Immature natural killer cell (primary cell): ENCODE measurements around the gene CRX. TPM values are rescaled to one million over a fixed set of nuclear protein-coding genes. Genes with fewer than 3 reads are reported as not detected.

ENCODE experiments used
- DNase-seq, 3 donors: peaks; one replicate each; pipeline ENCODE4 v3.0.0; 2022; ENCODE audit warnings: mixed read lengths in 1 of 3
- H3K27ac Mint-ChIP-seq, 6 donors: one replicate each; pipeline ENCODE4 v1.8.0; 2020; ENCODE audit warnings: mixed read lengths in 6 of 6, mild to moderate bottlenecking in 5 of 6, inconsistent platforms in 4 of 6, moderate library complexity in 3 of 6
- H3K27me3 Mint-ChIP-seq, 3 donors: one replicate each; pipeline ENCODE4 v1.8.0; 2020 to 2021; ENCODE audit warnings: low read depth in 3 of 3, mild to moderate bottlenecking in 3 of 3, mixed read lengths in 3 of 3, moderate library complexity in 3 of 3, inconsistent platforms in 1 of 3
- H3K36me3 Mint-ChIP-seq, 3 donors: one replicate each; pipeline ENCODE4 v1.8.0; 2020; ENCODE audit warnings: mixed read lengths in 3 of 3, inconsistent platforms in 2 of 3, mild to moderate bottlenecking in 2 of 3
- H3K4me1 Mint-ChIP-seq, 2 donors: one replicate each; pipeline ENCODE4 v1.8.0; 2020; ENCODE audit warnings: inconsistent platforms in 2 of 2, mild to moderate bottlenecking in 2 of 2, mixed read lengths in 2 of 2, moderate library complexity in 1 of 2
- H3K4me3 Mint-ChIP-seq, 5 donors: one replicate each; pipeline ENCODE4 v1.8.0; 2020; ENCODE audit warnings: mild to moderate bottlenecking in 5 of 5, mixed read lengths in 5 of 5, inconsistent platforms in 3 of 5, moderate library complexity in 3 of 5
- H3K9me3 Mint-ChIP-seq, 6 donors: one replicate each; pipeline ENCODE4 v1.8.0; 2020; ENCODE audit warnings: mild to moderate bottlenecking in 6 of 6, mixed read lengths in 6 of 6, inconsistent platforms in 4 of 6, moderate library complexity in 3 of 6
- polyA plus RNA-seq, 3 donors: library from polyadenylated mRNA; unstranded; fragments of 300-500 nt; fragmentation: Illumina TruSeq; gene quantifications; one replicate each; pipeline ENCODE4 v1.2.3, GENCODE V29; 2021

Gene CRX
- polyA plus RNA-seq, 3 donors from 2014 or later = not detected

DNA sequence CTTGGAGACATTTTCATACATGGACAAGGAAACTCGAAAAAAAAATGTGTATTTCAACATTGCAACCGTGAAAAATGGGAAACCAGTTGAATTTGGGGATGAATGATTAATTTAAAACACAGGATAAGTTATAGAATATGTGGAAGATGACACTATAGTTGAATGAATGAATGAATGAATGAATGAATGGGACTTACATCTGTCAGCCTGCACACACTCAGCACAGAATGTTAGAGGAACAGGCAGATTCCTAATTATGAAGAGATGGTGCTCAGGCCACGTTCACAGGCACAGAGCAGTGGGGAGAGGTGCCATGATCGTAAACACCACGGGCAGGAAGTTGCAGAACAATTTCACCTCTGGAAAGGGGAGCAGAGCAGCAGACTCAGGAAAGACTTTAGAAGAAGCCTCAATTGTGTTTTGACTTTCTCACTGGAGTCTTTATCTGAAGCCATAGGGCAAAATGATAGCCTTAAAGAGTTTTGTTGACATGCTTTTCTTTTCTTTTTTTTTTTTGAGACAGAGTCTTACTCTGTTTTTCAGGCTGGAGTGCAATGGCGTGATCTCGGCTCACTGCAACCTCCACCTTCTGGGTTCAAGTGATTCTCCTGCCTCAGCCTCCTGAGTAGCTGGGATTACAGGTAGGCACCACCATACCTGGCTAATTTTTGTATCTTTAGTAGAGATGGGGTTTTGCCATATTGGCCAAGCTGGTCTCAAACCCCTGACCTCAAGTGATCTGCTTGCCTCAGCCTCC, 69.3 kb downstream of the CRX start:
- Mint-ChIP-seq H3K36me3 (no peaks in the 10 kb centered on the region), H3K4me3 (no peak overlapping the region), H3K9me3 (no peaks in the 10 kb centered on the region), H3K27me3 (peaks cover 0 to 5% (median 5%) of the 10 kb centered on the region in 3 donors), H3K4me1 (no peaks in the 10 kb centered on the region), H3K27ac (no peak overlapping the region)
- DNase-seq = no peak

DNA sequence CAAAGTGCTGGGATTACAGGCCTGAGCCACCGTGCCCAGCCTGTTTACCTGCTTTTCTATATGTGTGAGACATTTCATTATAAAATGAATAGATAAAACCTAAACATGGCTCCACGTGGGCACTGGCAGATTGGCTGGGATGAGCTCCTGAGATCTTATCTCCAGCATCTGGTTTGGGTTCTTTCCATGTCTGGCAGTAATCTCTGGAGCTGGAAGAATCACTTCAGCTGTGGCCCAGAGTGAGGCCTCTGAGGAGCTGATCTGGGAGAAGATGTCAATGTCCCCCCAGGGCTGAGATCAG, 69.8 kb downstream of the CRX start:
- H3K36me3 Mint-ChIP-seq = no peaks in the 10 kb centered on the region

GRCh38 chr19:47891923-47892666, 70.4 kb downstream of the CRX start:
- no peak for DNase-seq
- Mint-ChIP-seq H3K27ac (no peak overlapping the region), H3K4me1 (no peaks in the 10 kb centered on the region)

More for the DNA sequence above, 69.8 kb downstream of the CRX start:
- no peaks in the 10 kb centered on the region for H3K9me3 Mint-ChIP-seq
- no peak overlapping the region for H3K4me3 Mint-ChIP-seq
- peaks cover 0 to 5% (median 3%) of the 10 kb centered on the region in 3 donors for H3K27me3 Mint-ChIP-seq
- no peaks in the 10 kb centered on the region for H3K4me1 Mint-ChIP-seq
- no peak overlapping the region for H3K27ac Mint-ChIP-seq
- DNase-seq = no peak

More at GRCh38 chr19:47891923-47892666, 70.4 kb downstream of the CRX start:
- Mint-ChIP-seq H3K9me3 (no peaks in the 10 kb centered on the region), H3K36me3 (no peaks in the 10 kb centered on the region), H3K4me3 (no peak overlapping the region), H3K27me3 (peaks cover 0 to 3% (median 3%) of the 10 kb centered on the region in 3 donors)

Other genes with a start within 250 kb of the CRX start
- not detected for gene ZNF541, start 248.8 kb upstream of the CRX start, polyA plus RNA-seq
- 1 to 10 TPM in 1 of 3 donors, under 1 TPM in 1, not detected in 1; 0.36 to 1.9 TPM for gene BICRA, start 212.8 kb upstream of the CRX start, polyA plus RNA-seq
- not detected for gene EHD2, start 108.5 kb upstream of the CRX start, polyA plus RNA-seq
- 100 to 1,000 TPM in 2 of 3 donors, 10 to 100 TPM in 1; 72.0 to 234 (median 101) TPM for gene NOP53, start 76.4 kb upstream of the CRX start, polyA plus RNA-seq
- 100 to 1,000 TPM; 294 to 618 (median 368) TPM for gene SELENOW, start 43.2 kb upstream of the CRX start, polyA plus RNA-seq
- not detected for gene TPRX1, start 17.4 kb upstream of the CRX start, polyA plus RNA-seq
- not detected for gene TPRX2, start 37.3 kb downstream of the CRX start, polyA plus RNA-seq
- gene SULT2A1, start 64.4 kb downstream of the CRX start, polyA plus RNA-seq = not detected
- gene BSPH1, start 170.2 kb downstream of the CRX start, polyA plus RNA-seq = not detected
- not detected for gene ELSPBP1, start 172.7 kb downstream of the CRX start, polyA plus RNA-seq
- gene CABP5, start 222.1 kb downstream of the CRX start, polyA plus RNA-seq = under 1 TPM in 1 of 3 donors, not detected in 2; 0.69 TPM